Hematopoietic multipotent progenitor cell (in vitro differentiated cells): Measurements from ENCODE around the gene PLAGL1. TPM values are rescaled to one million over a fixed set of nuclear protein-coding genes. Genes with fewer than 3 reads are reported as not detected.
"Not testable (repeated sequence)": the region's sequence is repeated elsewhere in the genome, so short reads cannot be mapped to it uniquely, and the experiment has no call there.

Experiments
- DNase-seq, 3 donors: peaks; one replicate each; pipeline ENCODE4 v3.0.0-alpha.2; 2011 to 2015; ENCODE audit warnings: low read depth in 2 of 3, low spot score in 2 of 3
- total RNA-seq: library from RNA; depleted of rRNA; stranded (reverse); fragments of >200 nt; gene quantifications from one replicate; pipeline ENCODE4 v1.2.3, GENCODE V29; 2012

The PLAGL1 gene
- total RNA-seq, 1 donor, result 42.8 TPM

GRCh38 chr6:143941852-143942627 is 66.0 kb downstream of the PLAGL1 start:
- DNase-seq, result peak; percentile 6 to 74 (median 67)

- DNase-seq, result peak; percentile 17 to 83 (median 72)
Measured at GRCh38 chr6:143940011-143940597, 68.0 kb downstream of the PLAGL1 start.

GRCh38 chr6:143939364-143939763 is 68.7 kb downstream of the PLAGL1 start:
- peak in 1 of 3 donors; percentile 28 for DNase-seq

- DNase-seq, result no peak
Measured at GRCh38 chr6:143937668-143937970, 70.4 kb downstream of the PLAGL1 start.

GRCh38 chr6:143936778-143937667 is 71.0 kb downstream of the PLAGL1 start:
- peak in 1 of 3 donors; percentile 4 for DNase-seq

- no peak for DNase-seq
Measured at GRCh38 chr6:143936347-143936746, 71.7 kb downstream of the PLAGL1 start.

GRCh38 chr6:143934867-143935266 is 73.2 kb downstream of the PLAGL1 start:
- DNase-seq, result no peak

GRCh38 chr6:143934331-143934730 is 73.7 kb downstream of the PLAGL1 start:
- DNase-seq, result no peak

GRCh38 chr6:143929975-143930374 is 78.1 kb downstream of the PLAGL1 start:
- DNase-seq, result no peak

GRCh38 chr6:143928853-143929252 is 79.2 kb downstream of the PLAGL1 start:
- no peak for DNase-seq

GRCh38 chr6:143917026-143917425 is 91.0 kb downstream of the PLAGL1 start:
- DNase-seq, result not testable (repeated sequence)

GRCh38 chr6:143912671-143913070 is 95.4 kb downstream of the PLAGL1 start:
- DNase-seq, result no peak

GRCh38 chr6:143911028-143911427 is 97.0 kb downstream of the PLAGL1 start:
- DNase-seq, result no peak

GRCh38 chr6:143902827-143903226 is 105.2 kb downstream of the PLAGL1 start:
- DNase-seq, result no peak

- DNase-seq, result peak in 1 of 3 donors; percentile 21
Measured at GRCh38 chr6:143901885-143902750, 105.9 kb downstream of the PLAGL1 start.

GRCh38 chr6:143900358-143900757 is 107.7 kb downstream of the PLAGL1 start:
- no peak for DNase-seq

- peak in 1 of 3 donors; percentile 25 for DNase-seq
Measured at GRCh38 chr6:143896126-143896860, 111.8 kb downstream of the PLAGL1 start.

- DNase-seq, result no peak
Measured at GRCh38 chr6:143894655-143895054, 113.4 kb downstream of the PLAGL1 start.
